Measurements from ENCODE around the gene CDC7.

DNA sequence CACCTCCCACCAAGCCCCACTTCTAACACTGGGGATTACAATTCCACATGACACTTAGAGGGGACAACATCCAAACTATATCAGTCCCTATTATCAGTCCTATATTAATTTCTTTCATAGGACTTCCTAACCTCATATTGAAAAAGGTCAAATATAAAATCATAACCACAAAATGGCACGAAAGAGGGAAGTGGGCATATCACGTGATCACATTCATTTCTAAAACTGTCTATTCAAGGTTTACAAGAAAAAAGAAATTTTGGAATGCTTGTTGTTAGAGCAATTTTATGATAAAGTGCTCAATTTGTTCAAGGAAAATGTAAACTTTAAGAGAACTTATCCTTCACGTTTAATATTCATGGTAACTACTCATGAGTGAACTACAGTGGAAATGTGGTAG is 13.2 kb upstream of the CDC7 start:
- no peak for TF ChIP-seq POLR2A (IDR thresholded peaks at IDR 0.05)
- TF ChIP-seq, protein P1, sequence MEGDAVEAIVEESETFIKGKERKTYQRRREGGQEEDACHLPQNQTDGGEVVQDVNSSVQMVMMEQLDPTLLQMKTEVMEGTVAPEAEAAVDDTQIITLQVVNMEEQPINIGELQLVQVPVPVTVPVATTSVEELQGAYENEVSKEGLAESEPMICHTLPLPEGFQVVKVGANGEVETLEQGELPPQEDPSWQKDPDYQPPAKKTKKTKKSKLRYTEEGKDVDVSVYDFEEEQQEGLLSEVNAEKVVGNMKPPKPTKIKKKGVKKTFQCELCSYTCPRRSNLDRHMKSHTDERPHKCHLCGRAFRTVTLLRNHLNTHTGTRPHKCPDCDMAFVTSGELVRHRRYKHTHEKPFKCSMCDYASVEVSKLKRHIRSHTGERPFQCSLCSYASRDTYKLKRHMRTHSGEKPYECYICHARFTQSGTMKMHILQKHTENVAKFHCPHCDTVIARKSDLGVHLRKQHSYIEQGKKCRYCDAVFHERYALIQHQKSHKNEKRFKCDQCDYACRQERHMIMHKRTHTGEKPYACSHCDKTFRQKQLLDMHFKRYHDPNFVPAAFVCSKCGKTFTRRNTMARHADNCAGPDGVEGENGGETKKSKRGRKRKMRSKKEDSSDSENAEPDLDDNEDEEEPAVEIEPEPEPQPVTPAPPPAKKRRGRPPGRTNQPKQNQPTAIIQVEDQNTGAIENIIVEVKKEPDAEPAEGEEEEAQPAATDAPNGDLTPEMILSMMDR (IDR thresholded peaks at IDR 0.05): no peak
